Measurements from ENCODE around the gene PRKX.
A peak's percentile ranks its signal among the peaks of the same experiment; 100 is the strongest.
"Not testable (repeated sequence)": the region's sequence is repeated elsewhere in the genome, so short reads cannot be mapped to it uniquely, and the experiment has no call there.

Gene PRKX

GRCh38 chrX:3648084-3648483, 65.4 kb downstream of the PRKX start:
- H3K27ac ChIP-seq = no peak overlapping the region

GRCh38 chrX:3639858-3640631, 73.4 kb downstream of the PRKX start:
- H3K27ac ChIP-seq = not testable (repeated sequence)

More at GRCh38 chrX:3648084-3648483, 65.4 kb downstream of the PRKX start:
- no peak for TF ChIP-seq CTCF (conservative IDR thresholded peaks at IDR 0.05)

- no peak overlapping the region for H3K27ac ChIP-seq
- TF ChIP-seq CTCF (conservative IDR thresholded peaks at IDR 0.05) = no peak
Observed at GRCh38 chrX:3639236-3639635, 74.2 kb downstream of the PRKX start.

GRCh38 chrX:3638280-3638873, 75.1 kb downstream of the PRKX start:
- TF ChIP-seq CTCF (conservative IDR thresholded peaks at IDR 0.05) = peak; percentile 78
- no peak overlapping the region for H3K27ac ChIP-seq

GRCh38 chrX:3636803-3637202, 76.6 kb downstream of the PRKX start:
- TF ChIP-seq CTCF (conservative IDR thresholded peaks at IDR 0.05) = no peak

GRCh38 chrX:3631196-3631595, 82.3 kb downstream of the PRKX start:
- TF ChIP-seq CTCF (conservative IDR thresholded peaks at IDR 0.05) = no peak
- H3K27ac ChIP-seq = no peak overlapping the region

More at GRCh38 chrX:3636803-3637202, 76.6 kb downstream of the PRKX start:
- H3K27ac ChIP-seq = no peak overlapping the region

- no peak overlapping the region for H3K27ac ChIP-seq
- TF ChIP-seq CTCF (conservative IDR thresholded peaks at IDR 0.05) = no peak
Observed at GRCh38 chrX:3627594-3627993, 85.9 kb downstream of the PRKX start.

- no peak for TF ChIP-seq CTCF (conservative IDR thresholded peaks at IDR 0.05)
Observed at GRCh38 chrX:3621414-3621813, 92.0 kb downstream of the PRKX start.

GRCh38 chrX:3611744-3612143, 101.7 kb downstream of the PRKX start:
- H3K27ac ChIP-seq = not testable (repeated sequence)

More at GRCh38 chrX:3621414-3621813, 92.0 kb downstream of the PRKX start:
- no peak overlapping the region for H3K27ac ChIP-seq

Measured in VCaP (cell line).